Choroid plexus epithelial cell (primary cell): ENCODE data around the gene C9orf78.
A peak's percentile ranks its signal among the peaks of the same experiment; 100 is the strongest.

Experiments used
- DNase-seq: peaks from one replicate; pipeline ENCODE4 v3.0.0-alpha.2; 2010; ENCODE audit warnings: low read depth
- H3K4me3 ChIP-seq: 2 replicates; pipeline ENCODE4 v1.5.1; 2011; ENCODE audit warnings: low read depth, mild to moderate bottlenecking, control low read depth, low read length, moderate library complexity
- TF ChIP-seq, protein P1 (sequence below): conservative IDR thresholded peaks from 2 replicates; pipeline ENCODE4 v1.5.1; 2011; ENCODE audit warnings: low read depth, mild to moderate bottlenecking, control low read depth, inconsistent platforms, low read length, moderate library complexity

The C9orf78 gene

DNA sequence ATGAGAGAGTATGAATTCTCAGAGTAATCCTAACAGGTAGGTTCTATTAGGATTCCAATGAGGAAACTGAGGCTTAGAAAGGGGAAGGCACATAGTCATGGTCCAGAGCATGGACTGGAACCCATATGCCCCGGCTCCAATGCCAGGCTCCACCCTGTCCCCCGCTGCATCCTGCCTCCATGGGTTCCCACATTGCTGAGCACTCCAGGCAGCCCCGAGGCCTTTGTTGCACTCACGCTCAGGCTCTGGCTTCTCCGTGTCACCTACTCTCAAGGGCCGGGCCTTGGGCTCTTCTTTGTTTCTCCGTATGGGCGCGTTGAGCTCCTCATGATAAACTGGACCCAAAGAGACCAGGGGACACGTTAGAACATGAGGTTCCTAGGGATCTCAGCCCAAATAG lies 6.1 kb downstream of the C9orf78 start:
- TF ChIP-seq, protein P1, sequence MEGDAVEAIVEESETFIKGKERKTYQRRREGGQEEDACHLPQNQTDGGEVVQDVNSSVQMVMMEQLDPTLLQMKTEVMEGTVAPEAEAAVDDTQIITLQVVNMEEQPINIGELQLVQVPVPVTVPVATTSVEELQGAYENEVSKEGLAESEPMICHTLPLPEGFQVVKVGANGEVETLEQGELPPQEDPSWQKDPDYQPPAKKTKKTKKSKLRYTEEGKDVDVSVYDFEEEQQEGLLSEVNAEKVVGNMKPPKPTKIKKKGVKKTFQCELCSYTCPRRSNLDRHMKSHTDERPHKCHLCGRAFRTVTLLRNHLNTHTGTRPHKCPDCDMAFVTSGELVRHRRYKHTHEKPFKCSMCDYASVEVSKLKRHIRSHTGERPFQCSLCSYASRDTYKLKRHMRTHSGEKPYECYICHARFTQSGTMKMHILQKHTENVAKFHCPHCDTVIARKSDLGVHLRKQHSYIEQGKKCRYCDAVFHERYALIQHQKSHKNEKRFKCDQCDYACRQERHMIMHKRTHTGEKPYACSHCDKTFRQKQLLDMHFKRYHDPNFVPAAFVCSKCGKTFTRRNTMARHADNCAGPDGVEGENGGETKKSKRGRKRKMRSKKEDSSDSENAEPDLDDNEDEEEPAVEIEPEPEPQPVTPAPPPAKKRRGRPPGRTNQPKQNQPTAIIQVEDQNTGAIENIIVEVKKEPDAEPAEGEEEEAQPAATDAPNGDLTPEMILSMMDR: no peak
- no peak for DNase-seq
- H3K4me3 ChIP-seq: no peak overlapping the region

DNA sequence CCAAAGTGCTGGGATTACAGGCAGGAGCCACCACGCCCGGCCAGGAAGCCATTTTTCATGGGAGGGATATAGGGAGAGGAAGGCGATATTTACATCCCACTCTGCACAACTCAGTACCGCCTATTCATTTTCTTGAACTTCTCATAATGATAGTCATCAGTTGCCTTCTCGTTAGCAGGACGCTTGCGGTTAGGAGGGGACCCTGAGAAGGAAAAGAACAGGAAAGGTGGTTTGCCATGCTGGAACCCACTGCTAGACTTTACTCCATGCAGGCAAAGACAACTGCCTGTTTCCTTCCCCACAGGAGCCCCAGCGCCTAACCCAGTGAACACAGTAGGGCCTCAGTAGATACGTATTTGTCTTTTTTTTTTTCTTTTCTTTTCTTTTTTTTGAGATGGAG lies 7.0 kb downstream of the C9orf78 start:
- no peak overlapping the region for H3K4me3 ChIP-seq
- no peak for DNase-seq
- TF ChIP-seq, protein P1: no peak

DNA sequence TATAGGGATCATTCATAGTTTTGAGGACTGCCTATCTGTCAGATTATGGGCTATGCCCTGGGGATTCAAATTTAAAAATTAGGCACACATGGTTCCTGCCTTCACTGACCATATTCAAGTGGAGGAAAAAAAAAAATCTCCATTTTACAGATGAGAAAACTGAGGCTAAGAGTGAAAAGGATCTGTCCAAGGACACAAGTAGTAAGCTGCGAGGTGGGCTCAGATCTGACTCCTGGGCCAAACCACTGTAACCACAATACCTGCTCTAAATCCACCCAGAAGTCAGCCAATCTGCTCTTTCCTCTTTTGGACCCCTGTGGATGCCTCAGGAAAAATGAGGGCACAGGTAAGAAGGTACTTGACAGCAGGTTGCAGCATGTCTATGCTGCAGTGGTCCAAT lies 8.3 kb downstream of the C9orf78 start:
- TF ChIP-seq, protein P1: no peak
- no peak overlapping the region for H3K4me3 ChIP-seq
- DNase-seq: no peak

DNA sequence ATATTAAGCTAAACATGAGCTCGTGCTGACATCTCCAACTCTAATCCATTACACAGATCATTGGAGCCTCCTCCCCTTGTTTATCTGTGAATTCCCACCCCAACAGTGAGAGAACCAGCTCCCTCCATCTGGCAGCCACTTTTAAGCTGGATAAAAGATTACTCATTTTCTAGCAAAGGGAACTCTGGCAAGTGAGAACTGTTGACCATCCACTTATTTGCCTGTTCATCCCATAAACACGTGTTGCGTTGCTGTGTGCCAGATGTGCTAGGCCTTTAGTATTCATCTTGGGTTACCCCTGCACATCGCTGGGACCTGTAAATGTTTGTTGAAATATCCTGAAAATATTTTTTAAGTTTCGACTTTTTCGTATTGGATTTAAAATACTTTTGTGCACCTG lies 8.7 kb downstream of the C9orf78 start:
- H3K4me3 ChIP-seq: no peak overlapping the region
- DNase-seq: no peak
- TF ChIP-seq, protein P1: no peak

DNA sequence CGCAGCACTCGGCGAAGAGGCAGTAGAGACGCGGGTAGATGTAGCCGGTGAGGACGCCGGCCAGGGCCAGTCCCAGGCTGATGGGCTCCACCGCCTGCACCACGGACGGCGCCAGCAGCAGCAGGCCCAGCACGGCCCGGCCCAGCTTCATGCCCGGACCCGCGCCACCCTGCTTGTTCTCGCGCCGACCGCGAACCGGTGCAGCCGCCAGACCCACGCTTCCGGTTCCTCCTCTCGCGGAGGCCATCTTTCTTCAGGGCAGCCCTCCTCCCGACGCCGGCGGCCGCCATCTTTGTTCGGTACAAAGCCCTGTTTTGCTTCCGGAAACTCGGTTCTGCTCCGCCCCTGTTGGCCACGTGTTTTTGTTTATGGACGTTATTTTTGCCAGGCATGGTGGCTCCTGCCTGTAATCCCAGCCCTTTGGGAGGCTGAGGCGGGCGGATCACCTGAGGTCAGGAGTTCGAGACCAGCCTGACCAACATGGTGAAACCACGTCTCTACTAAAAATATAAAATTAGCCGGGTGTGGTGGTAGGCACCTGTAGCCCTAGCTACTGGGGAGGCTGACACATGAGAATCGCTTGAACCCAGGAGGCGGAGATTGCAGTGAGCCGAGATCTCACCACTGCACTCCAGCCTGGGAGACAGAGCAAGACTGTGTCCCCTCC lies 11.0 kb downstream of the C9orf78 start, which contains the start of gene TOR1A:
TOR1A (minus strand) TSS at position 202 of the 667 bp plus-strand sequence; CDS start at position 151, 51 bp downstream.
- TF ChIP-seq, protein P1: no peak
- DNase-seq: peak; percentile 94
- peak within 1 kb of the TSS; percentile 95 for H3K4me3 ChIP-seq

DNA sequence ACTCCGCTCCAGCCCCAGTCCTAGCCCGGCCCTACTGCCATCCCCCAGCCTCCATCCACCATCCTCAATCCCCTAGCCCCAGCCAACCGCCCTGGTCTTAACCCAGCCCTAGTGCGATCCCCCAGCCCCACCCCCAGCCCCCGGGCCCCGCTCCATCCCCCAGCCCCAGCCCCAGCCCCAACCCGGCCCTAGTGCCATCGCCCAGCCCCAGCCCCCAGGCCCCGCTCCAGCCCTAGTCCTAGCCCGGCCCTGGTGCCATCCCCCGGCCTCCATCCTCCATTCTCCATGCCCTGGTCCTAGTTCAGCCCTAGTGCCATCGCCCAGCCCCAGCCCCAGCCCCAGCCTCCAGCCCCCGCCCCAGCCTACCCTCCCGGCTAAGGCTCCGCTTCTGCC lies 11.5 kb downstream of the C9orf78 start:
- DNase-seq: no peak
- TF ChIP-seq, protein P1: no peak
- H3K4me3 ChIP-seq: peak overlapping the region; percentile 95

DNA sequence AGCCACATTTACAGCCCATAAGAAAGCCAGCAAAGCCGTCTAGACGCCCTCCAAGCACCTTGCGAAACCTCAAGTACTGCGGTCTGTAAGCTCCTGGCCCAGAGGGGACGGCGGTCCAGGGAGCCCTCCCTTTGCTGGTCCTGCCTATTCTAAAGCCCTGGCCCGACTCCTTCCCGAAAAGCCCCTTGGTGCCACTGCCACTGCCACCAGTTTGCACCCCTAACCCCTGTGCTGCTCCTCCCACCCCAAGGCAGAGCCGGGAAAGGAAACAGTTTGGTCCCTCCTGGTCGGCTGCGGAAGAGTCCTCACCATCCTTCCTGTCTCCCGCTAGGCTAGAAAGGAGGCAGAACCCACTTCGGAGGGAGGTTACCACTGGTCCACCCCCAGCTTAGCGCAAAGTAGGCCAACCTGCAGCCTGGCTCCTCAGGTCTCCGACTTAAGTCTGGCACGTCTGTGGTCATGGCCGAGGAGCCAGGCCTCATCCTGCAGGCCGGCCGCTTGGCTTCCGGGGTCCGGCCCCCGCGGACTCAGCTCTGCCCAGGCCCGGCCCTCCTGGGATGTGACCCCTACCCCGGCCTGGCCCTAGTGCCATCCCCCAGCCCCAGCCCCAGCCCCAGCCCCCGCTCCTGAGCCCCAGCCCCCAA lies 12.1 kb downstream of the C9orf78 start:
- H3K4me3 ChIP-seq: peak overlapping the region; percentile 95
- DNase-seq: peak; percentile 63
- TF ChIP-seq, protein P1: no peak
